DND-41 (cell line): ENCODE measurements around the gene SLC35B1.

Experiments used
- EZH2 ChIP-seq: IDR thresholded peaks from 3 replicates; pipeline ENCODE4 v1.6.1; 2012; ENCODE audit warnings: borderline replicate concordance, low read depth, mild to moderate bottlenecking, moderate library complexity, low read length, inconsistent platforms; ENCODE audit not compliant: severe bottlenecking
- TF ChIP-seq, protein P1 (sequence below): IDR thresholded peaks from 2 replicates; pipeline ENCODE4 v1.5.1; 2012; ENCODE audit warnings: borderline replicate concordance, low read length, moderate library complexity, mild to moderate bottlenecking; ENCODE audit not compliant: poor library complexity, severe bottlenecking; ENCODE audit errors: extremely low read depth

DNA sequence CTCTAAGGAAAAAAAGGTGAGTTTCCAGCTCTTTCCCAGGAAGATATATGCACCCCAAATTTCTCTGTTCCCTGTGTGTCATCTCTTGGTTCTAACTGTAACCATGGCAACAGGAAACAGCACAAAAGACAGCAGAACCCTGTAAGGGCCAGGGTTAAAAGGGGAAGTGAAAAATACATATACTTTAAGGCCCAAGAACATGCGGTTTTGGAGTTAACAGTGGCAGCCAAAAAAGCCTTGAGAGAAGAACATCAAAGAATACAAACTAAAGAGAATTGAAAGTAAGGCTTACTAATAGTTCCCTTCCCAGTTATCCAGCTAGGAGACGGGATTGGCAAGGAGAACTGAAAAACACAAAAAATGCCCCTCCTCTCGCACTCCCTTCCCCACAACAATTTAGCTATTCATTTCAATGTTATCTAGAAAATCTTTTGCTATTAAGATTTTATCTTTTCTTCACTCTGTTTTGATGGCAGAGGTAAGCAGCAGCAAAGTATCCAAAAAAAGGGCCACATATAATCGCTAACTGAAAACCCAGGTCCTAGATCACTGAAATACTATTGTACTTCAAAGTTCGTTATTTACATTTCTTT lies 31.4 kb downstream of the SLC35B1 start:
- TF ChIP-seq, protein P1, sequence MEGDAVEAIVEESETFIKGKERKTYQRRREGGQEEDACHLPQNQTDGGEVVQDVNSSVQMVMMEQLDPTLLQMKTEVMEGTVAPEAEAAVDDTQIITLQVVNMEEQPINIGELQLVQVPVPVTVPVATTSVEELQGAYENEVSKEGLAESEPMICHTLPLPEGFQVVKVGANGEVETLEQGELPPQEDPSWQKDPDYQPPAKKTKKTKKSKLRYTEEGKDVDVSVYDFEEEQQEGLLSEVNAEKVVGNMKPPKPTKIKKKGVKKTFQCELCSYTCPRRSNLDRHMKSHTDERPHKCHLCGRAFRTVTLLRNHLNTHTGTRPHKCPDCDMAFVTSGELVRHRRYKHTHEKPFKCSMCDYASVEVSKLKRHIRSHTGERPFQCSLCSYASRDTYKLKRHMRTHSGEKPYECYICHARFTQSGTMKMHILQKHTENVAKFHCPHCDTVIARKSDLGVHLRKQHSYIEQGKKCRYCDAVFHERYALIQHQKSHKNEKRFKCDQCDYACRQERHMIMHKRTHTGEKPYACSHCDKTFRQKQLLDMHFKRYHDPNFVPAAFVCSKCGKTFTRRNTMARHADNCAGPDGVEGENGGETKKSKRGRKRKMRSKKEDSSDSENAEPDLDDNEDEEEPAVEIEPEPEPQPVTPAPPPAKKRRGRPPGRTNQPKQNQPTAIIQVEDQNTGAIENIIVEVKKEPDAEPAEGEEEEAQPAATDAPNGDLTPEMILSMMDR = no peak
- TF ChIP-seq EZH2 = no peak
